Retinal pigment epithelial cell (primary cell): ENCODE data around the gene CELF2.

Source experiments
- DNase-seq: peaks from one replicate; pipeline ENCODE4 v3.0.0-alpha.2; 2010; ENCODE audit warnings: low read depth
- H3K4me3 ChIP-seq: 2 replicates; pipeline ENCODE4 v1.5.1; 2011; ENCODE audit warnings: mild to moderate bottlenecking, low read length, control low read depth, moderate library complexity
- CTCF ChIP-seq: conservative IDR thresholded peaks from 2 replicates; pipeline ENCODE4 v1.5.1; 2011; ENCODE audit warnings: low read depth, low read length, control low read depth, inconsistent platforms

The CELF2 gene

GRCh38 chr10:11167233-11167966 is 149.7 kb downstream of the CELF2 start:
- TF ChIP-seq CTCF, result no peak
- no peak for DNase-seq
- H3K4me3 ChIP-seq, result no peak overlapping the region

- TF ChIP-seq CTCF, result no peak
- H3K4me3 ChIP-seq, result no peak overlapping the region
- DNase-seq, result no peak
Measured at GRCh38 chr10:11168423-11169090, 150.9 kb downstream of the CELF2 start.

GRCh38 chr10:11169976-11170375 is 152.3 kb downstream of the CELF2 start:
- no peak overlapping the region for H3K4me3 ChIP-seq
- DNase-seq, result no peak
- no peak for TF ChIP-seq CTCF

GRCh38 chr10:11170574-11170973 is 152.9 kb downstream of the CELF2 start:
- TF ChIP-seq CTCF, result no peak
- no peak overlapping the region for H3K4me3 ChIP-seq
- DNase-seq, result no peak

GRCh38 chr10:11170993-11171851 is 153.6 kb downstream of the CELF2 start:
- no peak for TF ChIP-seq CTCF
- DNase-seq, result no peak
- no peak overlapping the region for H3K4me3 ChIP-seq

DNA sequence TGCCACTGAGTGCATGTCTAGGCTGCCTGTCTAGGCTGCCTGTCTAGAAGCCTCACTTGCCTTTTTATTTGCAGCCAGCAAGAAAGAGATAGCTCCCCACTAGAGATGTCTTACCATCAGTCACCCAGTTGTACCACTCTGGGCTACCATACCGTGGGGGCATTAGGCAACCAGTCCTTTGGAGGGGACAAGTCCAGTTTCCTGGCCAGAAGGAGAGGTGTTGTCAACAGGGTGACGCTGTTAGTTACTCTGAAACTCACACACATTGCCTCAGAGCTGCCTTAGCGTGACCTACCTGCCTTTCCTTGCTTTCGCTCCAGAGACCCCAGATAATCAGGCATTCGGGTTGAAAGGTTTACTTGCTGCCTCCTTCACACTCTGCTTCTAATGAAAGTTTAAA is 155.4 kb downstream of the CELF2 start:
- H3K4me3 ChIP-seq, result no peak overlapping the region
- no peak for TF ChIP-seq CTCF
- no peak for DNase-seq
